Epithelial cell of esophagus (primary cell): ENCODE measurements around the gene SHMT2.

ENCODE experiments used
- DNase-seq: peaks from one replicate; pipeline ENCODE4 v3.0.0; 2010; ENCODE audit warnings: low read depth
- H3K4me3 ChIP-seq: 2 replicates; pipeline ENCODE4 v1.5.1; 2011; ENCODE audit warnings: mild to moderate bottlenecking, low read length, control low read depth
- TF ChIP-seq, protein P1 (sequence below): IDR thresholded peaks from 2 replicates; pipeline ENCODE4 v1.5.1; 2011; ENCODE audit warnings: low read depth, mild to moderate bottlenecking, low read length, control low read depth, inconsistent platforms; ENCODE audit not compliant: insufficient read depth; ENCODE audit errors: missing control alignments

Gene SHMT2

GRCh38 chr12:57216921-57217879, 12.3 kb upstream of the SHMT2 start:
- TF ChIP-seq, protein P1, sequence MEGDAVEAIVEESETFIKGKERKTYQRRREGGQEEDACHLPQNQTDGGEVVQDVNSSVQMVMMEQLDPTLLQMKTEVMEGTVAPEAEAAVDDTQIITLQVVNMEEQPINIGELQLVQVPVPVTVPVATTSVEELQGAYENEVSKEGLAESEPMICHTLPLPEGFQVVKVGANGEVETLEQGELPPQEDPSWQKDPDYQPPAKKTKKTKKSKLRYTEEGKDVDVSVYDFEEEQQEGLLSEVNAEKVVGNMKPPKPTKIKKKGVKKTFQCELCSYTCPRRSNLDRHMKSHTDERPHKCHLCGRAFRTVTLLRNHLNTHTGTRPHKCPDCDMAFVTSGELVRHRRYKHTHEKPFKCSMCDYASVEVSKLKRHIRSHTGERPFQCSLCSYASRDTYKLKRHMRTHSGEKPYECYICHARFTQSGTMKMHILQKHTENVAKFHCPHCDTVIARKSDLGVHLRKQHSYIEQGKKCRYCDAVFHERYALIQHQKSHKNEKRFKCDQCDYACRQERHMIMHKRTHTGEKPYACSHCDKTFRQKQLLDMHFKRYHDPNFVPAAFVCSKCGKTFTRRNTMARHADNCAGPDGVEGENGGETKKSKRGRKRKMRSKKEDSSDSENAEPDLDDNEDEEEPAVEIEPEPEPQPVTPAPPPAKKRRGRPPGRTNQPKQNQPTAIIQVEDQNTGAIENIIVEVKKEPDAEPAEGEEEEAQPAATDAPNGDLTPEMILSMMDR, result no peak
- H3K4me3 ChIP-seq, result peak overlapping the region; percentile 43
- DNase-seq, result no peak

GRCh38 chr12:57218030-57218853, 11.3 kb upstream of the SHMT2 start:
- TF ChIP-seq, protein P1, result no peak
- peak; percentile 59 for DNase-seq
- H3K4me3 ChIP-seq, result no peak overlapping the region

- H3K4me3 ChIP-seq, result no peak overlapping the region
- DNase-seq, result no peak
- TF ChIP-seq, protein P1, result no peak
These were observed 10.1 kb upstream of the SHMT2 start for GRCh38 chr12:57219205-57219992.

DNA sequence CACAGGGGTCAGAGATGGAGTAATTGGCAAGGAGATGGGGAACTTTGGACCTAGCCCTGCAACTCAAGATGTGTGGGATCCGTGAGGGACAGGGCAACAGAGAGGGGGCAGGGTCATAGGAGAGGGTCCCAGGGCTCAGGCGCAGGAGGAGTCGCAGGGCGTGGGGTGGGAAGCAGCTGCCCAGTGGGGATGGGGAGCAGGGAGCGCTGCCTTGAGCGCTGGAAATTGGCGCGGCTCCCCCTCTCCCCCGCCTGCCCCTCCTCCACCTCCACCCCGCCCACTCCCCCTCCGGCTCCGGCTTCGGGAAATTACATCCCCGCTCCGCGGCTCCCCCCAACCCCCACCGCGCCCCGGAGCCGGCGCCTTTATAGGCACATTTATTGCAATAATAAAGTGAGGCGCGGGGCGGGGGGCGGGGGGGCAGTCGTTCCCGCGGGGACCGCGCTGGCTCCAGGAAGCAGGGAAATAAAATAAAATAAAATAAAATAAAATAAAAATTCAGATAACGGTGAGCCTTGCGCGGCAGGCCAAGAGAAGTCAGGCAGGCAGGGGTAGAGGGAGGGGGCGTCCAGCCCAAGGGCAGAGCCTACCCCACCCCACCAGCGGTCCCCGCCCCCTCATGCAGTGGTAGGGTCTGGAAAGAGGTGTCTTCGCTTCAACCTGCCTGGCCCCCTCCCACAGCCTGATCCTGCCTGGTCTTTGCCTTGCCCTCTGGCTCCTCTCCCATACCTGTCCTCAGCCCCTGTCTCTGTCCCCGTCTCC, 9.3 kb upstream of the SHMT2 start:
- no peak overlapping the region for H3K4me3 ChIP-seq
- no peak for DNase-seq
- TF ChIP-seq, protein P1, result no peak

- TF ChIP-seq, protein P1, result no peak
- no peak for DNase-seq
- H3K4me3 ChIP-seq, result no peak overlapping the region
These were observed 8.7 kb upstream of the SHMT2 start for GRCh38 chr12:57220770-57221168.
